A549 (cell line): Measurements from ENCODE around the gene SPAG9. TPM values are rescaled to one million over a fixed set of nuclear protein-coding genes. Genes with fewer than 3 reads are reported as not detected.
A peak's percentile ranks its signal among the peaks of the same experiment; 100 is the strongest.

Experiments used
- ATAC-seq, 2 experiments: fragments of 200-7000 bp in 1 of 2; fragments of >200 bp in 1 of 2; cut with Nextera tagmentation in 1 of 2; cut with Tn5 transposase in 1 of 2; 3 replicates each; pipeline versions ENCODE4 v1.8.0 to v1.9.1; 2018 to 2020; ENCODE audit warnings: mild to moderate bottlenecking in 1 of 2, moderate library complexity in 1 of 2
- CTCF ChIA-PET: fragments of 300-600 bp; sonication (Branson Sonifier 250); formaldehyde crosslinking; extraction: SDS; loops from one replicate; lab custom pipeline; 2021; ENCODE audit warnings: antibody characterized with exemption, inconsistent platforms; lab: Yijun Ruan, JAX
- POLR2A ChIA-PET: fragments of 350-600 bp; formaldehyde crosslinking; extraction: SDS; loops from one replicate; lab custom pipeline; 2021; ENCODE audit warnings: antibody characterized with exemption, inconsistent platforms; lab: Yijun Ruan, JAX
- DNase-seq, 2 experiments: peaks; one replicate each; pipeline versions ENCODE4 v3.0.0 to v3.0.0-alpha.2; 2011 to 2016; ENCODE audit warnings: low read depth in 1 of 2, low spot score in 1 of 2
- FAIRE-seq: peaks from 2 replicates; lab custom pipeline; 2011; peaks lifted over from hg19 to GRCh38; lab: Jason Lieb, UNC
- H3K27ac ChIP-seq, 2 experiments: fragments of >200 bp; sonication (Bioruptor Twin); formaldehyde crosslinking; 3 replicates each; pipeline ENCODE4 v1.5.1; 2016 to 2017
- H3K4me1 ChIP-seq: fragments of >200 bp; sonication (Bioruptor Twin); formaldehyde crosslinking; 3 replicates; pipeline ENCODE4 v1.6.1; 2016
- H3K4me2 ChIP-seq: fragments of >200 bp; sonication (Bioruptor Twin); formaldehyde crosslinking; 3 replicates; pipeline ENCODE4 v1.6.1; 2016
- H3K4me3 ChIP-seq: fragments of >200 bp; sonication (Bioruptor Twin); formaldehyde crosslinking; 3 replicates; pipeline ENCODE4 v1.5.1; 2016
- H3K9me3 ChIP-seq: fragments of >200 bp; sonication (Bioruptor Twin); formaldehyde crosslinking; 3 replicates; pipeline ENCODE4 v1.6.1; 2016
- ZFP36 ChIP-seq: fragments of 450-650 bp; IDR thresholded peaks from 2 replicates; pipeline ENCODE4 v1.6.1; 2014; ENCODE audit warnings: borderline replicate concordance; ENCODE audit not compliant: partially characterized antibody
- WGBS: methylation state at CpG from one replicate; pipeline ENCODE4 v1.1.6; 2017; ENCODE audit errors: missing lambda C conversion rate; 5-methylcytosine and 5-hydroxymethylcytosine counted together
- polyA plus RNA-seq, 4 experiments: library from polyadenylated mRNA; depleted of rRNA in 3 of 4; stranded (reverse); fragments of >200 nt; fragmentation: RNase III in 1 of 4; extraction: RNeasy Plus Mini Kit Qiagen cat#74134 plus additional on column Dnase treatment in 1 of 4; gene quantifications; 2 replicates in 3 of 4; 3 replicates in 1 of 4; pipeline ENCODE4 v1.2.3, GENCODE V29; 2011 to 2017
- TF ChIP-seq, protein P1 (sequence below): fragments of >200 bp; sonication (Bioruptor Twin); formaldehyde crosslinking; IDR thresholded peaks from 2 replicates; pipeline ENCODE4 v1.6.1; 2016

Gene SPAG9
- polyA plus RNA-seq, 2 of the 4 experiments (the other 2 are of a cell fraction): 69.0 to 71.1 TPM

DNA sequence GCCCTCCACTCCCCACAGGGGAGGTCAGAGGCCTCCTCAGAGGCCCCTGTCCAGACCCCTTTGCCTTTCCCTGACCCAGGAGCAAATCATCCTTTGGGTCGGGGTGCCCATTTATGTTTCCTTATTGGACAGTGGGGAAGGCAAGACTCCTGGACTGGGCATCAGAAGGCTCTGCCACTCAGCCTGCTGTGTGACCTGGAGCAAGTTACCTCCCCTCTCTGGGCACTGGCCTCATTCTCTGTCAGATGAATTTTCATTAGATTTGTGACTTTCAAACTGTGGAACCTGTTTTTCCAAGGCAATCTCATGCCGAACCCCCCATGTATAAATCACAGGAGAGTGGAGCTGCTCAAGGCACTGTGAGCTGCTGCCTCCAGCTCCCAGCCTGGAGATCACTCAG lies 207.5 kb downstream of the SPAG9 start:
- no peaks in the 10 kb centered on the region for H3K9me3 ChIP-seq
- CTCF ChIA-PET: interaction anchor here (2.2 kb wide), 1 partner anchor 14 kb away, joined by 7 read pairs; no protein-coding TSS in a partner anchor
- 81% methylated on average over 2 of the region's 2 CpGs for WGBS
- DNase-seq (no peak), ATAC-seq (no peak), FAIRE-seq (no peak)
- H3K4me3 ChIP-seq: no peak overlapping the region
- H3K4me1 ChIP-seq: peaks cover 33% of the 10 kb centered on the region
- TF ChIP-seq, protein P1, sequence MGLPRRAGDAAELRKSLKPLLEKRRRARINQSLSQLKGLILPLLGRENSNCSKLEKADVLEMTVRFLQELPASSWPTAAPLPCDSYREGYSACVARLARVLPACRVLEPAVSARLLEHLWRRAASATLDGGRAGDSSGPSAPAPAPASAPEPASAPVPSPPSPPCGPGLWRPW: no peak
- TF ChIP-seq ZFP36: peak; percentile 8
- H3K4me2 ChIP-seq: no peak overlapping the region
- POLR2A ChIA-PET: no interaction called here
- H3K27ac ChIP-seq: peak overlapping the region in 1 of 2 experiments; percentile 47; a peak in 2 of 6 replicates

Other genes with a start within 250 kb of the SPAG9 start
- gene NME1, start 32.7 kb upstream of the SPAG9 start, polyA plus RNA-seq (2011; rRNA removed): 639 and 782 TPM in 2 replicates
- gene NME1, start 32.7 kb upstream of the SPAG9 start, polyA plus RNA-seq (2017; fragmentation: RNase III; extraction: RNeasy Plus Mini Kit Qiagen cat#74134 plus additional on column Dnase treatment): 527 to 621 TPM (median 542 TPM) in 3 replicates
- 1,425 and 1,432 TPM in 2 replicates for gene NME2, start 45.5 kb upstream of the SPAG9 start, polyA plus RNA-seq (2011; rRNA removed)
- gene NME2, start 45.5 kb upstream of the SPAG9 start, polyA plus RNA-seq (2017; fragmentation: RNase III; extraction: RNeasy Plus Mini Kit Qiagen cat#74134 plus additional on column Dnase treatment): 1,828 to 1,901 TPM (median 1,862 TPM) in 3 replicates
- gene MBTD1, start 139.2 kb upstream of the SPAG9 start, polyA plus RNA-seq (2011; rRNA removed): 12.1 and 13.4 TPM in 2 replicates
- gene MBTD1, start 139.2 kb upstream of the SPAG9 start, polyA plus RNA-seq (2017; fragmentation: RNase III; extraction: RNeasy Plus Mini Kit Qiagen cat#74134 plus additional on column Dnase treatment): 7.5 to 8.4 TPM (median 8.1 TPM) in 3 replicates
- 61.9 and 96.7 TPM in 2 replicates for gene UTP18, start 139.7 kb upstream of the SPAG9 start, polyA plus RNA-seq (2011; rRNA removed)
- 72.7 to 79.1 TPM (median 77.6 TPM) in 3 replicates for gene UTP18, start 139.7 kb upstream of the SPAG9 start, polyA plus RNA-seq (2017; fragmentation: RNase III; extraction: RNeasy Plus Mini Kit Qiagen cat#74134 plus additional on column Dnase treatment)